GM08714 (cell line): ENCODE measurements around the gene GAB2.

Experiments used
- H3K4me3 ChIP-seq: fragments of 200-500 bp; sonication (Bioruptor generic); 2 replicates; pipeline ENCODE4 v1.5.1; 2014; ENCODE audit warnings: mild to moderate bottlenecking, low read length, inconsistent platforms
- ZNF274 ChIP-seq: IDR thresholded peaks from 2 replicates; pipeline ENCODE4 v1.6.1; 2012; ENCODE audit warnings: mild to moderate bottlenecking, low read depth, low read length

GAB2 gene

DNA sequence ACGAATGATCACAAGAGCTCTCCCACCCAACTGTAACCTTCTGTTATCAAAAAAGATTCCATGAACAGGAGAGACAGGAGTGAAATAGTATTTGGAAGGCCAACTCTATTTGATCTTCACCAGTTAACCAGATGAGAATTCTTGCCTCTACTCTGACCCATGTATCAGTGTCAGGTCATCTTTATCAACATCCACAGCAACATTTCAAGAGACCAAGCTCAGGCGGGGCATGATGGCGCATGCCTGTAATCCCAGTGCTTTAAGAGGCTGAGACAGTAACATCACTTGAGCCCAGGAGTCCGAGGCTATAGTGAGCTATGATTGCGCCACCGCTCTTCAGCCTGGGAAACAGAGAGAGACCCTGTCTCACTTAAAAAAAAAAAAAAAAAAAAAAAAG lies 62.3 kb downstream of the GAB2 start:
- H3K4me3 ChIP-seq = no peak overlapping the region
- TF ChIP-seq ZNF274 = no peak

DNA sequence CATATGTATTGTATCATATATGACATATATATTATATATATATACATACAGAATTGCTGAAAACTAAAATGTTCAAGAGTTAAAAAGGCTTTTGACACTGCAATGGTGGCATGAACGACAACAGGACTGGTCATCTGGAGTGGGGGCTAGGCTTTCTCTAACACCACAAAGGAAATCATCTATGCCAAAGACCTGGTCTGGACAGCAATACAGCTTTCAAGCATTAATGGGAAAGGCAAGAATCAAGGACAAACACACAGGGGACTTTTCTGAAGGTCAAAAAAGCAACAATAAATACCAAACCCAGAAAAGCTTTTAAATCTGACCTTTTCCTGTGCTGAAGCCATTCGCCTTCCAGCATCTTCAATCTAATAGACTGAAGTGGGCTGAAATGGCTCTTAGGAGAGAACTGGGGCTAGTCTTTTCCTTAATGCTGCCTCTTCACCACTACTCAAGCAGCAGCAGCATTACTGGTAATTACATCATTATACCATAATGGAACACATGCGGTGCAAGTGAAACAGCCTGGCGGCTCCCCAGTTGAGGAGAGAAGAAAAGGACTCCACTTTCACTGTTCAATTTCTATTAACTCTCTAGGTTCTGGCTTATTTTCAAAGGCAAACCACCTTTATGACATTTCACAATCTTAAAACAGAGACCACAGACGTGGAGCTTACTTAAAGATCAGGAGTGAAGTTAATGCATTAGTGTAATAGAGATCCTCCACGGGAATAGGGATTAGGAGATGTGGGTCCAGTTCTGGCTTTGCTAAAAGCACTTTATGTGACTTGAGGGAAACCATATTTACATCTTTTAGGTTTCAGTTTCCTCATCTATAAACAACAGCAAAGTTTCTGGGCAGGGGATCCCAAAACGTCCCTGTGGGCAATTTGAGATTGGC lies 63.0 kb downstream of the GAB2 start:
- no peak overlapping the region for H3K4me3 ChIP-seq

DNA sequence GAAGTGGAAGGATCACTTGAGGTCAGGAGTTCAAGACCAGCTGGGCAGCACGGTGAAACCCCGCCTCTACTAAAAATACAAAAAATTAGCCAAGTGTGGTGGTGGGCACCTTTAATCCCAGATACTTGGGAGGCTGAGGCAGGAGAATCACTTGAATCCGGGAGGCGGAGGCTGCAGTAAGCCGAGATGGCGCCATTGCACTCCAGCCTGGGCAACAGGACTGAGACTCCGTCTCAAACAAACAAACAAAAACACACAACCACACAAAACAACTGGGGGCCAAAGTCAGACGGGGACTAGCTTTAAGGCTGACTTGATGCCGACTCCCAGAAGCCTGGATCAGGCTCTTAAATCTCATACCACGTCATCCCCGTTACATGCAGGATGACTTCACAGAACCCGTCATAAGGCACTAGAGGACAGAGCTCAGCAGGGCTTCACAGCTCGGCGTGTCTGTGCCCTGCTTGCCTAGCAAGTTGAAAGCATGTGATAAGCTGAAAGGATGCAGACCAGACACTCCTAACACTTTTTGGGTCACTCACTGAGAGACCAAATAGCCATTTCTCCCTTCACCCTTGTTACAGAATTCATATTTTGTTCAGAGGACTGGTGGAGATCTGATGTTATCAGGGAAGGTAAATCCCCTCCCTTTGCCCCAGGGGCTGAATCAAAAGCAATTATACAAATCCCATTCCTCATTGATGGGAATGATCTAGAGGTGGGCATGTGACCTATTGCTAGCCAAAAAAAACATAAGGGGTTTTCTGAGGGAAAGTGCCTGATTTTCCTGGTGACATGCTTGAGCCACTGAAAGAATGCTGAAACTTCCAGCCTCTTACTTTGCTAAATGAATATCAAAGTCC lies 65.4 kb downstream of the GAB2 start:
- H3K4me3 ChIP-seq = no peak overlapping the region
- no peak for TF ChIP-seq ZNF274

More for the DNA sequence above, 63.0 kb downstream of the GAB2 start:
- no peak for TF ChIP-seq ZNF274

DNA sequence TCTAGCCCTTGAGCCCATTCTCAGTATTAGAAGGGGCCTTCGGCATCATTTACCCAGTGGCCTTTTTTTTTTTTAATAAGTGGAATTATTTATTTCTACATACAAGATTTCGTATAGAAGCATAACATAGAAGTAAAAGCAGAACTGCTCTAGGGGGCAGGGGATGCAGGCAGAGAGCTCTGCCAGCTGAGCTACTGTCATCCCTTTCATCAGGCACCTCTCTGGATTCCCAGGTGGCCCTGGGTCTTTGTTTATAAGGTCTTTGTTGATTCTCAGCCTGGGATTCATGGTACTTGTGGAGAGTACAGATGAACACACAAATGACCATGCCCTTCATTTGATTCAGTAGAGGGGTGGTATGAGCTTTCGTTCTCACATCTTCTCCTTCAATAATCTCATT lies 66.4 kb downstream of the GAB2 start:
- TF ChIP-seq ZNF274 = no peak

DNA sequence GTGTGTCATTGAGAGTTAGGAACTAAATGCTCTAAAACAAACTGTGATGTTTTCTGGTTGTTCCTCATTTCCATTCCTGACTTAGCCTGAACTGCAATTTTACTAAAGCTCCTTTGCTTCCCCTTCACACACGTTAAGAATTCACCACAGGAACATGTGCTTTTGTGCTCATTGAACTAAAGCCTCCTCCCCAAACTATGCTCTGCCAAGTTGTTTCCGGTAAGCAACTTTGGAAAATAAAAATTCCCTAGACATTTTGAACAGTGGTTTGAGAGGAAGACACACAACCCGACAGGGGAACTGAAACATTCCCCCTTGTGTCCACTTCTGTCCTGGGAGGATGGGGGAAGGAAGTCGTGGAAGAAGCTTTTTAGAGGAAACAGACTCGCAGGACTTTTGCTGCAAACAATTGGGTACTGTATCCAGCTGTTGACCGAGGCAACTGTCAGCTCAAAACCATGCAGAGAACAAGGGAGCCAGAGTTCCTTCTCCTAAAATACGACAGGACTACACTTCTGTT lies 66.9 kb downstream of the GAB2 start:
- no peak for TF ChIP-seq ZNF274
- peak overlapping the region; percentile 37; the same call in 1 of the 2 replicates for H3K4me3 ChIP-seq

More for the DNA sequence above, 66.4 kb downstream of the GAB2 start:
- H3K4me3 ChIP-seq = no peak overlapping the region; the same call in 1 of the 2 replicates

DNA sequence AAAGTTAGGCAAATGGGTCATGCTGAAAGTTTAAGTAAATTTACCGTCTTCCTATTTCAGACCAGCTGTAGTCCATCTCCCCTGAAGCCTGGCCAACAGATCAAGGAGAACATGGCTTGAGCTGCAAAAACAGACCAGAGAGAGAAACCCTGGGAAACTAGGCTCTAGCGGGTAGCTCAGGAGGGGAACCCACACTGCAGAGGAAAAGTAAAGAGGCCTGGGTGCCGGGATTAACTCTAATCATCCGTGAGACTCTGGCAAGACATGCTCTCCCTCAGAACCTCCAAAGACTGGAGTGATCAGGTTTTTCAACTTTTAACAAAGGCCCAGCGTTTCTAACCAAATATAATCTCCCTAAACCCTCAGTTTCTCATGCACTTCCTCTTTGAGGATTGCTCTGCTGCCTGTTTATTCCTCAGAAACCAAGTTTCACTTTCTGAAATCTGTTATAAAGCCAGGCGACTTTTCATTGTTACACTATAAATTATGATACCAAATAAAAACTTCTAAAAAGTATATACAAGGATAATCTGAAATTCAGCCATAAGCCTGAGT lies 67.5 kb downstream of the GAB2 start:
- TF ChIP-seq ZNF274 = no peak
- peak overlapping the region; percentile 45; the same call in 1 of the 2 replicates for H3K4me3 ChIP-seq

DNA sequence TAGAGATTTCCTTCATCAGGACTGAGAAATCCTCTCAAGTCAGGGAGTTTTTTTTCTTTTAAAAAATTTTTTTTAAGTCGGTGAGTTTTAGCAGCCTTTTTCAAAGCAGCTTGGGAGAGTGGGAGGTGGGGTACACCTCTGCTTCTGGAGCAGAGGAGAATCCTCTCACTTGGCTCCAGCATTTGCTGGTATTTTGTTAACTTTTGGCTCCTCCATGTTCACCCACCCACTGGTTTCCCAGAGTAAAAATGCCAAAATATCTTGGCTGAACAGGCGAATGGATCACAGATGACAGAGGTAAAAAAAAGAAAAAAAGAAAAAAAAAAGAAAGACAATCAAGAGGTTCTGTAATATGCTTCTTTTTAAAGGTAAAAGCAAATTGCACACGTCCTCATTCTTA lies 68.0 kb downstream of the GAB2 start:
- no peak for TF ChIP-seq ZNF274
- H3K4me3 ChIP-seq = peak overlapping the region; percentile 36; the same call in 1 of the 2 replicates

DNA sequence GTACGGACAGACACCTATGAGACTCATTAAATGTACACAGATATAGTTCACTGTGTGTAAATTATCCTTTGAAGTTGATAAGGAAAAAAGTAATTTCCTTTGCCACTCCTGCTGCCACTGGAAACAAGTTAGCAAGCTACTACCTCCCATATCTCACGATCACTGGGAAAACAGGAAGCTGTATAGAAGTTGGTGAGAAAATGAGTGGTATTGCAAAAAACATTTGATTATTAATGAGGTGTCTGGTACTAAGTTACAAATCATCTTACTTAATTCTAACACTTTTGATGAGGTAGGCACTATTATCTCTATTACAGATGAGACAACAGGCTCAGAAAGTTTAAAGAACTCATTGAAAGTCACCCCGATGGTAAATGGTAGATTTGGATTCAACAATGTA lies 68.5 kb downstream of the GAB2 start:
- no peak for TF ChIP-seq ZNF274
- H3K4me3 ChIP-seq = no peak overlapping the region

DNA sequence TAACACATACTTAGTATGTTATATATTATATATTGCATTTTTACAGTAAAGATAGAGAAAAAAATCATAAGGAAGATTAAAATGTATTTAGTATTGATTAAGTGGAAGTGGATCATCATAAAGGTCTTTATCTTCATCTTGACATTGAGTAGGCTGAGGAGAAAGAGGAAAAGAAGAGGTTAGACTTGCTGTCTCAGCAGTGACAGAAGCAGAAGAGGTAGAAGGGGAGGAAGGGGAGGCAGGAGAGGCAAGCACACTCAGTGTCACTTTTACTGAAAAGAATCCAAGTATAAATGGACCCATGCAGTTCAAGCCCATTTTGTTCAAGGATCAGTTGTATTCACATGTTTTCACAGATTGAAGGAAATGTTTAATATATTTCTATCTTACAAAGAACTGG lies 69.7 kb downstream of the GAB2 start:
- no peak overlapping the region for H3K4me3 ChIP-seq
- TF ChIP-seq ZNF274 = no peak

DNA sequence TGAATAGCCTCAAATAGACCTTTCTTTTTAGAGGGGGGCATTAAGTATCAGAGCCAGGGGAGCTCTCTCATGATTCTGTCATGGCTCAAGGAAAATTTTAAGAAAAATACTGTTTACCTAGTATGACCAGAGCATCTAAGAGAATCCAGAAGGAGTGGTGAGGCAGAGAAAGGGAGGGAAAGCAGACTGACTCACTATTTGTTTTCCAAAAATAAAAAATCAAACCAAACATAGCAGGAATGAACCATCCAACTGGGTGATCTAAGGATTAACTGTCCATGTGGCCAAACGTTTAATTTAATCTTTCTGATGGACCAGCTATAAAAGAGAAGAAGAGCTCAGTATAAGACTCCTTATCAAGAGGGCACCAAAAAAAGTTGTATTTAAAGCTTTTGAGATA lies 70.8 kb downstream of the GAB2 start:
- H3K4me3 ChIP-seq = no peak overlapping the region
- no peak for TF ChIP-seq ZNF274

DNA sequence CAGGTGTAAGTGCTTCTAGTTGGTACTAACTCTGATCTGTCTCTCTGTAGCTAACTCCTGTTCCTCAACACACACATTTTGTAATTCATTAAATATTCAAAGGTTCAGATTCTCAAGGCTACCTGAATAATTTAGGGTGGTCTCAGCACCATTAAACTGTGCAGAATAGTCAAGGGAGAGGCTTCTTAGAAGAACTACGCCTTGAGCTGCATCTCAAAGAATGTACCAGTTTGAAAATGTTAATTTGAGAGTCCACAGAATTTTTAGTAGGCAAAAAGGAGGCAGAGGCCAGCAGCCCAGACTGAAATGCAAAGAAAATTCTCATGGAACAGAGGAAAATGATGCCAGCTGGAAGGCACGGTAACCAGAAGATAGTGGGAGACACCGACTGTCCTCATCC lies 72.2 kb downstream of the GAB2 start:
- TF ChIP-seq ZNF274 = no peak
- no peak overlapping the region for H3K4me3 ChIP-seq

DNA sequence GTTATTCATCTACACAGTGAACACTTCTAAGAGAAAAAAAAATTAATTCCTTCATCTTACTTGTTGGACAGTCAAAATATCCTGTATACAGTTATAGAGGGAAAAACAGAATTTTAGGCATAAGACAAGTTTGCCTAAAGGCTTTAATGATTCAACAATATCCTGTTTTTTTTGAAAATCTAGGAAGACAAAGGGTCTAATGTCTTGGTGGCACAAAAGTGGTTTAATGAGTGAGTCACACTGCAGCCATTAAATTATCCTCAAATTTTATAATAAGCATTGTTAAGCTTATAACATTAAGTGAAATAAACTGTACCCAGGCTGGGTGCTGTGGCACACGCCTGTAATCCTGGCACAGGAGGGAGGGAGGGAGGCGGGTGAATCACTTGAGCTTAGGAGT lies 72.9 kb downstream of the GAB2 start:
- TF ChIP-seq ZNF274 = no peak

DNA sequence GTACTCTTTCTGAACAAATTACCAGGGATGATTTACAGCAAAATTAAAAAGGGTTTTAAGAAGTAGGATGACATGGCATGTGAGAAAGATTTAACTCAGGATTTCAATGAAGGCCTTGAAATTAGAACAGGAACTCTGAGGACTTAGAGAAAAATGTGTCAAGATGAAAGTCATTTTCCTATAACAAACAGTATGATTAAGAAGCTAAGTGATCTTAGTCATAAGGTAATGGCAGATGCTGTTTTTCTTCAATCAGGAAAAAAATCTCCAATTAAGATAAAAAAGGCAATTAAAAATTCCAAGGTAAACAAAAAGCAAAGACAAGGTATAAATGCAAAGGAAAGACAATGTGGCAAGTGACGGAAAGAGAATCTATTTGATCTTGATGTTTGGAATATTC lies 73.5 kb downstream of the GAB2 start:
- no peak for TF ChIP-seq ZNF274
- no peak overlapping the region for H3K4me3 ChIP-seq

More for the DNA sequence above, 72.9 kb downstream of the GAB2 start:
- H3K4me3 ChIP-seq = no peak overlapping the region

DNA sequence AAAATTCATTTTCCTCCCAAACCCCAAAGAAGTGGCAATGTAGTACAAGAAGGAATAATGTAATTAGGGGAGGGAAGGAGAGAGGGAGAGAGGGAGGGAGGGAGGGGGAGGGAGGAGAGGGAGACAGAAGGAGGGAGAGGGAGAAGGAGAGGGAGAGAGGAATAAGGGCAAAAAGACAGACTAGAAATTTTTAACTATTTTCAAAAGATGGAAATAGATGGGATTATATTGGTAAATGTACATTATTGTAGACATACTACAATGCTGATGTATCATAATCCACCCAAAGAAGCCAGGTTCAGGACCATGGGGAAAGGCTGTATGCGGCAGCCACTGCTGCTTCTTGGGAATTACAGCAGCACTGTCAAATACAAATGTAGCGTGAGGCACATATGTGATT lies 74.3 kb downstream of the GAB2 start:
- TF ChIP-seq ZNF274 = no peak
- H3K4me3 ChIP-seq = no peak overlapping the region
